ENCODE measurements around the gene NEIL3.

The NEIL3 gene

GRCh38 chr4:177282284-177282835 is 27.3 kb upstream of the NEIL3 start:
- no peak overlapping the region for H3K4me2 ChIP-seq (ENCODE audit: low read length)
- no peaks in the 10 kb centered on the region for H3K9me2 ChIP-seq (ENCODE audit: low read depth, low read length)
- peaks cover 10% of the 10 kb centered on the region for H3K9me3 ChIP-seq (ENCODE audit: low read length)
- no peaks in the 10 kb centered on the region for H4K20me1 ChIP-seq (ENCODE audit: insufficient read depth, low read length)
- H3K27ac ChIP-seq (ENCODE audit: low read depth, low read length, poor library complexity, severe bottlenecking) = no peak overlapping the region
- H2AFZ ChIP-seq (ENCODE audit: low read length) = no peak overlapping the region
- no peak overlapping the region for H3K9ac ChIP-seq (ENCODE audit: low read length)
- no peaks in the 10 kb centered on the region for H3K79me2 ChIP-seq (ENCODE audit: insufficient read depth, low read length)
- no peaks in the 10 kb centered on the region for H3F3A ChIP-seq (ENCODE audit: insufficient read depth, low read length)
- H3K4me1 ChIP-seq (ENCODE audit: insufficient read depth, low read length, severe bottlenecking) = peaks cover 19% of the 10 kb centered on the region
- H3K4me3 ChIP-seq (ENCODE audit: low read depth, low read length, poor library complexity, severe bottlenecking) = no peak overlapping the region
- TF ChIP-seq EZH2 (IDR thresholded peaks at IDR 0.05; ENCODE audit: borderline replicate concordance, low read length) = no peak
- TF ChIP-seq, protein P1, sequence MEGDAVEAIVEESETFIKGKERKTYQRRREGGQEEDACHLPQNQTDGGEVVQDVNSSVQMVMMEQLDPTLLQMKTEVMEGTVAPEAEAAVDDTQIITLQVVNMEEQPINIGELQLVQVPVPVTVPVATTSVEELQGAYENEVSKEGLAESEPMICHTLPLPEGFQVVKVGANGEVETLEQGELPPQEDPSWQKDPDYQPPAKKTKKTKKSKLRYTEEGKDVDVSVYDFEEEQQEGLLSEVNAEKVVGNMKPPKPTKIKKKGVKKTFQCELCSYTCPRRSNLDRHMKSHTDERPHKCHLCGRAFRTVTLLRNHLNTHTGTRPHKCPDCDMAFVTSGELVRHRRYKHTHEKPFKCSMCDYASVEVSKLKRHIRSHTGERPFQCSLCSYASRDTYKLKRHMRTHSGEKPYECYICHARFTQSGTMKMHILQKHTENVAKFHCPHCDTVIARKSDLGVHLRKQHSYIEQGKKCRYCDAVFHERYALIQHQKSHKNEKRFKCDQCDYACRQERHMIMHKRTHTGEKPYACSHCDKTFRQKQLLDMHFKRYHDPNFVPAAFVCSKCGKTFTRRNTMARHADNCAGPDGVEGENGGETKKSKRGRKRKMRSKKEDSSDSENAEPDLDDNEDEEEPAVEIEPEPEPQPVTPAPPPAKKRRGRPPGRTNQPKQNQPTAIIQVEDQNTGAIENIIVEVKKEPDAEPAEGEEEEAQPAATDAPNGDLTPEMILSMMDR (IDR thresholded peaks at IDR 0.05; ENCODE audit: low read length) = no peak
- H3K36me3 ChIP-seq (ENCODE audit: insufficient read depth, low read length) = no peaks in the 10 kb centered on the region
- H3K27me3 ChIP-seq (ENCODE audit: insufficient read depth, low read length) = no peaks in the 10 kb centered on the region

GRCh38 chr4:177283167-177283566 is 26.5 kb upstream of the NEIL3 start:
- Histone ChIP-seq H3K27ac (ENCODE audit: low read depth, low read length, poor library complexity, severe bottlenecking) (no peak overlapping the region), H3K36me3 (ENCODE audit: insufficient read depth, low read length) (no peaks in the 10 kb centered on the region), H3K4me3 (ENCODE audit: low read depth, low read length, poor library complexity, severe bottlenecking) (no peak overlapping the region), H3K79me2 (ENCODE audit: insufficient read depth, low read length) (no peaks in the 10 kb centered on the region), H2AFZ (ENCODE audit: low read length) (no peak overlapping the region), H3K4me2 (ENCODE audit: low read length) (no peak overlapping the region), H3K9ac (ENCODE audit: low read length) (no peak overlapping the region), H3K9me3 (ENCODE audit: low read length) (peaks cover 8% of the 10 kb centered on the region), H4K20me1 (ENCODE audit: insufficient read depth, low read length) (no peaks in the 10 kb centered on the region), H3K27me3 (ENCODE audit: insufficient read depth, low read length) (no peaks in the 10 kb centered on the region), H3K4me1 (ENCODE audit: insufficient read depth, low read length, severe bottlenecking) (peaks cover 22% of the 10 kb centered on the region), H3K9me2 (ENCODE audit: low read depth, low read length) (no peaks in the 10 kb centered on the region), H3F3A (ENCODE audit: insufficient read depth, low read length) (no peaks in the 10 kb centered on the region)
- TF ChIP-seq, protein P1 (IDR thresholded peaks at IDR 0.05; ENCODE audit: low read length) = no peak
- no peak for TF ChIP-seq EZH2 (IDR thresholded peaks at IDR 0.05; ENCODE audit: borderline replicate concordance, low read length)

DNA sequence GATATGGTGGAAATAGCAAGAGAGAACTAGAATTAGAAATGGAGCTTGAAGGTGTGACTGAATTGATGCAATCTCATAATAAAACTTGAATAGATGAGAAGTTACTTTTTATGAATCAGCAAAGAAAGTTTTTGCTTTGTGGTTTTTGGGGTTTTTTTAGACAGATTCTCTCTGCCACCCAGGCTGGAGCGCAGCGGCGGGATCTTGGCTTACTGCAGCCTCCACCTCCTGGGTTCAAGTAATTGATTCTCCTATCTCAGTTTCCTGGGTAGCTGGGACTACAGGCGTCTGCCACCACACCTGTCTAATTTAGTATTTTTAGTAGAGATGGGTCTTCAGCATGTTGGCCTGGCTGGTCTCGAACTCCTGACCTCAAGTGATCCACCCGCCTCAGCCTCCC is 23.7 kb upstream of the NEIL3 start:
- no peak overlapping the region for H3K27ac ChIP-seq (ENCODE audit: low read depth, low read length, poor library complexity, severe bottlenecking)
- H3K4me3 ChIP-seq (ENCODE audit: low read depth, low read length, poor library complexity, severe bottlenecking) = no peak overlapping the region
- H4K20me1 ChIP-seq (ENCODE audit: insufficient read depth, low read length) = no peaks in the 10 kb centered on the region
- no peaks in the 10 kb centered on the region for H3K27me3 ChIP-seq (ENCODE audit: insufficient read depth, low read length)
- H3K4me1 ChIP-seq (ENCODE audit: insufficient read depth, low read length, severe bottlenecking) = peaks cover 24% of the 10 kb centered on the region
- no peaks in the 10 kb centered on the region for H3K9me3 ChIP-seq (ENCODE audit: low read length)
- TF ChIP-seq, protein P1 (IDR thresholded peaks at IDR 0.05; ENCODE audit: low read length) = no peak
- no peak for TF ChIP-seq EZH2 (IDR thresholded peaks at IDR 0.05; ENCODE audit: borderline replicate concordance, low read length)
- no peak overlapping the region for H3K4me2 ChIP-seq (ENCODE audit: low read length)
- H3F3A ChIP-seq (ENCODE audit: insufficient read depth, low read length) = no peaks in the 10 kb centered on the region
- no peaks in the 10 kb centered on the region for H3K36me3 ChIP-seq (ENCODE audit: insufficient read depth, low read length)
- H3K9me2 ChIP-seq (ENCODE audit: low read depth, low read length) = no peaks in the 10 kb centered on the region
- H3K9ac ChIP-seq (ENCODE audit: low read length) = no peak overlapping the region
- H2AFZ ChIP-seq (ENCODE audit: low read length) = no peak overlapping the region
- no peaks in the 10 kb centered on the region for H3K79me2 ChIP-seq (ENCODE audit: insufficient read depth, low read length)
